DOHH2 (cell line): Measurements from ENCODE around the gene ISCA1.

ENCODE experiments used
- EZH2phosphoT487 ChIP-seq: fragments of 200-600 bp; sonication (generic); IDR thresholded peaks from 2 replicates; pipeline ENCODE4 v1.6.1; 2017; ENCODE audit warnings: borderline replicate concordance, mild to moderate bottlenecking, antibody characterized with exemption, low read length, moderate library complexity, mixed read lengths
- TF ChIP-seq, protein P1 (sequence below): fragments of 200-600 bp; sonication (generic); IDR thresholded peaks from one replicate; pipeline ENCODE4 v1.5.1; 2014; ENCODE audit warnings: antibody characterized with exemption, mild to moderate bottlenecking, low read depth, low read length; ENCODE audit not compliant: poor library complexity, severe bottlenecking

DNA sequence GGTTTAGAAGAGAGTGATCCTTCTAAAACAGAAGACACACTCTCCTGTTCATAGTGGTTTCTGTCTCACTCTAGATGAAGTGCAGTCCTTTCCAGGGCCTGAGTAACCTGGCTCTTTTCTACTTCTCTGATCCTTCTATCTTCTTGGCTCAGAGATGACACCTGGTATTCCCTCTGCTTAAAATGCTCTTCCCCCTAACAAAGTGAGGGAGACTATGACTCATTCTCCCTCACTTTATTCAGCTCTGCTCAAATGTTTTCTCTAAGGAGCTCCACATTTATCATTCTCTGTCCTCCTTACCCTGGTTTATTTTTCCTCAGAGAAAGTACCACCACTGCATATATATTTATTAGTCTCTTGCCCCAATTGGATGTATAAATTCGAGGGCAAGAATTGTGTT lies 47.3 kb upstream of the ISCA1 start:
- TF ChIP-seq, protein P1, sequence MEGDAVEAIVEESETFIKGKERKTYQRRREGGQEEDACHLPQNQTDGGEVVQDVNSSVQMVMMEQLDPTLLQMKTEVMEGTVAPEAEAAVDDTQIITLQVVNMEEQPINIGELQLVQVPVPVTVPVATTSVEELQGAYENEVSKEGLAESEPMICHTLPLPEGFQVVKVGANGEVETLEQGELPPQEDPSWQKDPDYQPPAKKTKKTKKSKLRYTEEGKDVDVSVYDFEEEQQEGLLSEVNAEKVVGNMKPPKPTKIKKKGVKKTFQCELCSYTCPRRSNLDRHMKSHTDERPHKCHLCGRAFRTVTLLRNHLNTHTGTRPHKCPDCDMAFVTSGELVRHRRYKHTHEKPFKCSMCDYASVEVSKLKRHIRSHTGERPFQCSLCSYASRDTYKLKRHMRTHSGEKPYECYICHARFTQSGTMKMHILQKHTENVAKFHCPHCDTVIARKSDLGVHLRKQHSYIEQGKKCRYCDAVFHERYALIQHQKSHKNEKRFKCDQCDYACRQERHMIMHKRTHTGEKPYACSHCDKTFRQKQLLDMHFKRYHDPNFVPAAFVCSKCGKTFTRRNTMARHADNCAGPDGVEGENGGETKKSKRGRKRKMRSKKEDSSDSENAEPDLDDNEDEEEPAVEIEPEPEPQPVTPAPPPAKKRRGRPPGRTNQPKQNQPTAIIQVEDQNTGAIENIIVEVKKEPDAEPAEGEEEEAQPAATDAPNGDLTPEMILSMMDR = no peak
- no peak for TF ChIP-seq EZH2phosphoT487
